AG10803 (cell line): ENCODE measurements around the gene REN.

Experiments
- DNase-seq: peaks from one replicate; pipeline ENCODE4 v3.0.0; 2010; ENCODE audit warnings: low read depth
- H3K4me3 ChIP-seq: 2 replicates; pipeline ENCODE4 v1.5.1; 2011; ENCODE audit warnings: mild to moderate bottlenecking, low read length, control low read depth
- TF ChIP-seq, protein P1 (sequence below): conservative IDR thresholded peaks from 2 replicates; pipeline ENCODE4 v1.5.1; 2011; ENCODE audit warnings: mild to moderate bottlenecking, low read length, control low read depth, inconsistent platforms

REN gene

DNA sequence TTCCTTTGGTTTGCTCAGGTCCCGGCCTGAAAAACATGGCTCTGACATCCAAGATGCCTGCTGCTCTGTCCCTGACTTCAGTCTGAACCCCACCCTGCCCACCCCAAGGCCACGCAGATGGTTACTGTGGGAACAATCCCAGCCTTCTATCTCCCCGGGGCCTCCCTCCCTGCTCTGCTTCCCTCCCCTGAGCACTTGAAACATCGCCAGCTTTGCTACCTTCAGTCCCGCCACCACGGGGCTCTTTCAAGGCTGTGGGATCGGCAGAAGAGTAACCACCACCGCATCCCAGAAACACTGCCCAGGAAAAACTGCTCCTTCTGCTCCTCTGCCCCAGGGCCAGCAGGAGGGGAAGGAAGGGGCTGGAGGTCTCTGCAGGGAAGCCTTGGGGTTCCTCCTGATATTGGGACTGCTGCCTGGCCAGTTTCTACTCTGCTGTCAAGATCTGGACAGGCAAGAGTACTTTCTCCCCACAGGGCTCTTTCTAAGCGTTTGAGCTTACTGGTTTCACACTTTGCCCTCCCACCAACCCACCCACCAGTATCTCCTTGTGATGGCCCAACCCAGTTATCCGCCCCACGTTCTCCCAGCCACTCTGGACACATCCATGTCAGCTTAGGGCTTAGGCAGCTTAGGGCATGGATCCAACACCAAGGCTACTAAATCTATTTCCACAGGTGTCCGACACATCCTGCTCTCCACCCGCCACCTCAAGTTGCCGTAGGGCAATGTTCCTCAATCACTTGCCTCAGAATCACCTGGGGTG lies 22.7 kb downstream of the REN start:
- H3K4me3 ChIP-seq, result no peak overlapping the region
- DNase-seq, result no peak
- TF ChIP-seq, protein P1, sequence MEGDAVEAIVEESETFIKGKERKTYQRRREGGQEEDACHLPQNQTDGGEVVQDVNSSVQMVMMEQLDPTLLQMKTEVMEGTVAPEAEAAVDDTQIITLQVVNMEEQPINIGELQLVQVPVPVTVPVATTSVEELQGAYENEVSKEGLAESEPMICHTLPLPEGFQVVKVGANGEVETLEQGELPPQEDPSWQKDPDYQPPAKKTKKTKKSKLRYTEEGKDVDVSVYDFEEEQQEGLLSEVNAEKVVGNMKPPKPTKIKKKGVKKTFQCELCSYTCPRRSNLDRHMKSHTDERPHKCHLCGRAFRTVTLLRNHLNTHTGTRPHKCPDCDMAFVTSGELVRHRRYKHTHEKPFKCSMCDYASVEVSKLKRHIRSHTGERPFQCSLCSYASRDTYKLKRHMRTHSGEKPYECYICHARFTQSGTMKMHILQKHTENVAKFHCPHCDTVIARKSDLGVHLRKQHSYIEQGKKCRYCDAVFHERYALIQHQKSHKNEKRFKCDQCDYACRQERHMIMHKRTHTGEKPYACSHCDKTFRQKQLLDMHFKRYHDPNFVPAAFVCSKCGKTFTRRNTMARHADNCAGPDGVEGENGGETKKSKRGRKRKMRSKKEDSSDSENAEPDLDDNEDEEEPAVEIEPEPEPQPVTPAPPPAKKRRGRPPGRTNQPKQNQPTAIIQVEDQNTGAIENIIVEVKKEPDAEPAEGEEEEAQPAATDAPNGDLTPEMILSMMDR, result no peak

DNA sequence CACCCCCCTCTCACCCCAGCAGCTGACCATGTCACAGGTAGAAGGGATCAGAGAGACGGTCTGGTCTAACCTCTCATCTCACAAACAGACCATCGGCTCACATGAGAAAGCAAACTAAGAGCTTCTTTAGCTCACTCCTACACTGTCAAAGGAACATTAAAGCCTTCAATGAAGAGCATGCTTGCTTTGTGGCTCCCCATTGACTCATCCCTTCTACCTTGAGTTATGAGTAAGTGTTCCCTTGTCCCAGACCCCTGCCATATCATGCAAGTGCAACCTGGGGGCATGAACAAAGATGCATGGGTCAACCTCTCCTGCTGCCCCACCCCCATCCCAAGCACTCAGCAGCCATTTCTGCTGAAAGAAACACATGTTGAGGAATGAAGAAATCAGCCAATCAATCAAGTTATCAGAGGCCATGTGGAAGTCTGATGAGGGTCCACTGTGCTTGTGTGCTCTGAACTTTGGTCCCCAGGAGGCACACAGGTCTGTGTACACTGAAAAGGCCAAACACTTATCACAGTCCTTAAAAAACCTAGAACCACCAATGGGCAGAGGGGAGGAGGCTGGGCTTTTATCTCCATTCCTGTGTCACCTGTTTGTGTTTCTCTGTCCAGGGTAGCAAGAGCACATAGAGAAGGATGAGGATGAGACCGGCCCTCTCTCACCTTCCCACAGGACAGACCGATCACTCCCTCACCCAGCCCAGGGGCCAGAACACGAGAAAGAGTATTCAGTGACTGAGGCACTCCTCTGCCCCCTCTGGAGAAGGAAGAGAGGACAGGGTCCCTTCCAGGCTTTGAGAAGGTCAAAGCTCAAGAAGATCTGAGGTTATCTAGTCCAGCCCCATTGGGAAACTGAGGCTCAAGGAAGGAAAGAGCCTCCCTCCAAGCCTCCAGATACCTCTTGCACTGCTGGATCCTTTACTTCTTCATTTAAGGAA lies 23.8 kb downstream of the REN start:
- DNase-seq, result no peak
- H3K4me3 ChIP-seq, result no peak overlapping the region
- TF ChIP-seq, protein P1, result no peak

DNA sequence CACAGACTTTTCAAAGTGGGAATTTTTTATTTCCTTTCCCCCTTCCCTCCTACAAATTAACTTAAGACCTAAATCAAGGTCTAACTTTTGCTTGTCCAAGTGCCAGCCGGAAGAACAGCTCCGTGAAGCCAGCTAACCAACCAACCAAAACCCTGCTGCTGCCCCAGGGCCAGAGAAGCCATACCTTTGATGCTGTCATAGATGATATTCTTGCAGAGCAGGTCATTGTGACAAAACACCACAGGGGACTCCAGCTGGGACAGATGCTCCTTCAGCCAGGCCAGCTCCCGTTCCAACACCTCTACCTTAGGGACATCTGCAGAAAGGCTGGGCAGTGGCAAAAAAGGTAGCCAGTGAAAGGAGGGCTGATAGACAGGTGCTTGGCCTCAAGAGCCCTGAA lies 25.0 kb downstream of the REN start:
- TF ChIP-seq, protein P1, result no peak
- no peak for DNase-seq
- no peak overlapping the region for H3K4me3 ChIP-seq

DNA sequence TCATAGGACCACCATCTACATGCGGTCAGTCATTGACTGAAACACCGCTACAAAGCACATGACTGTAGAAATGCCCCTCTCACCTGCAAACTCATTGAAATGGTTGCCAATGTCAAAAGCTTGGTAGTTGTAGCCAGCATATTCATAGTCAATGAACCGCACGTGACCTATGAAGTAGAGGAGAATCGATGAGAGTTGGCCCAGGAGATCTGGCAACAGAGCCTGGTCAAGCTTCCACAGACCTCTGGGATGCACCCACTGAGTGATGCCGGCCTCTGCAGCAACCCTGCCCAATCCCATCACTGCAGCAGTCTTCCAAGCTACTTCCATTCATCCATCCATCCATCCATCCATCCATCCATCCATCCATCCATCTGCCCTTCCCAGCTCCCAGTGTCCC lies 26.2 kb downstream of the REN start:
- DNase-seq, result no peak
- H3K4me3 ChIP-seq, result no peak overlapping the region
- TF ChIP-seq, protein P1, result no peak

DNA sequence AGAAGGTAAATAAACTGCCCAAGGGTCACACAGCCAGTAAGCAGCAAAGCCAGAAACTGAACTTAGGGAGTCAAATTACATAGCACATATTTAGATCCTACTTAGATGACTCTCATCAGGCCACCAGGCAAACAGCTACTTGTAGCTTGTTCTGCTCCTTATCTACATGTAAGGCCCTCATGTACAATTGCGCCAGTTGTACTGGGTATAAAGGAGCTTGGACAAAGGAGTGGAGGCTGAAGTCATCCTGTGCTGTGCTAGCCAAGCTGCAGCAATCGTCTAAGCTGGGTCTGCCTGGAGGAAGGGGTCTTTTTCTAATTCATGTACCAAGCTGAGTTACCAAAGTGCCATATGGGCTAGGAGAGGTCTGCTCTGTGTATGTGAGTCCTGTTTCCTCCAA lies 27.0 kb downstream of the REN start:
- TF ChIP-seq, protein P1, result no peak
- H3K4me3 ChIP-seq, result no peak overlapping the region
- DNase-seq, result no peak

DNA sequence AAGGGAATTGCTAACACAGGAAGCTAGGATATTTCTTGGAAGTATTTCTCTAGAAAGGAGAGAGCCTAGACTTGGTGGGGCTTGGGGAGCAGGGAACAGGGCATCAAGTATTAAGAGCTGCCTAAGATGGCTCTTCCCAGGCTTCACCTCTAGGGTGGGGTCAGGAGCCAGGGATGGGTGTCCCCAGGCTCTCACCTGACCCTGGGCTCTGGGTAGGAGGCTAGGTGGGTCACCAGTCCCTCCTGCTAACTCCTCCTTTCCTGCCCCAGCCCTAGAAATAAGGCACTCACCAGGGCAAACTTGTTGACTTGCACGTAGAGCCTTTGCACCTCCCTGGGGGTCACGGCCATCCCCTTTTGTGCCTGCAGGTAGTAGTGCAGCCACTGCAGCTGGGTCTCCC lies 29.3 kb downstream of the REN start:
- TF ChIP-seq, protein P1, result no peak
- no peak overlapping the region for H3K4me3 ChIP-seq

More for the DNA sequence above, 29.3 kb downstream of the REN start:
- DNase-seq, result no peak
